T47D (cell line): ENCODE measurements around the gene RARB.

Experiments used
- DNase-seq, 2 experiments: peaks; one replicate each; pipeline versions ENCODE4 v3.0.0 to v3.0.0-alpha.2; 2011 to 2012; ENCODE audit warnings: low read depth in 1 of 2, low spot score in 1 of 2
- JUND ChIP-seq: IDR thresholded peaks from 2 replicates; pipeline ENCODE4 v1.6.1; 2012; ENCODE audit warnings: low read depth
- in situ Hi-C: cut with HindIII; loops from 2 replicates; pipeline ENCODE4 v1.10.0; 2016; ENCODE audit warnings: low sequenced_read_pairs, low pct_unique_long_range_greater_than_20kb

RARB gene

DNA sequence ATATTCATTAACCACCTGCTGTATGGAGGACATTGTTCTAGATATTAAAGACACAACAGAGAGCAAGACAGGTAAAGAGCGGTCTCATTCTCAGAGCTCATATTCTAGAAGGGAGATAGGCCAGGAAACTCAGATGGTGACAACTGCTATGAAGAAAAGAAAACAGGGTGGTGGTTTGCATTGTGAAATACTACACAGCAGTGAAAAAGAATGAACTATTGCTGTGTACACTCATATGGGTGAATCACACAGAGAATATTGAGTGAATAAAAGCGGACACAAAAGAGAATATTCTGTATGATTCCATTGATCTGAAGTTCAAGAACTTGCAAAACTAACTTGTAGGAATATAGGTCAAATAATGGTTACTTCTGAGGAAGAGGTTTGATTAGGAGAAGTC, 159.9 kb downstream of the RARB start:
- in situ Hi-C loops, result no loop called here
- no peak for DNase-seq
- TF ChIP-seq JUND, result no peak

GRCh38 chr3:25588441-25589103, 160.5 kb downstream of the RARB start:
- in situ Hi-C loops, result no loop called here
- no peak for DNase-seq
- no peak for TF ChIP-seq JUND

- TF ChIP-seq JUND, result no peak
- in situ Hi-C loops, result no loop called here
- DNase-seq, result no peak
Observed at GRCh38 chr3:25589104-25589782, 161.2 kb downstream of the RARB start.

DNA sequence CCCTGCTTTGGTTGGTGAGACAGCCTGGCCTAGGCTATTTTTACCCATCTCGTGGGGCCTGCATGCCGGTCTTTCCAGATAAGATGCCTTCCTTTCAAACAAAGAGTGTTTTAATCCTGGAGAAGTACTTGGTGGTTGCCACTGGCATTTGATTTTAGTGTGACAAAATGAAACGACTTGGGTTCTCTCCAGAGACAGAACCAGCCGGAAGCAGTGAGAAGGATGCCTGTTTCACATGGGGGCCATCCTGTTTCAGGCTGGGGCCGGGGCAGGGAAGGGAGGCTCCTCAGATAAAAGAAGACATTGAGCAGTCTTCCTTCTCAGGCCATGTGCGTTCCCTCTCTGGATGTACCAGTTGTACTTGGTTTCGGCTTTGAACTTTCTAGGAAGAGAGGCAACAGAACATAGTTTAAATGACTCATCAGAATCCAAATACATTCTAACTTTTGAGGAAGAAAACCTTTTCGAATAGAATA, 161.8 kb downstream of the RARB start:
- no peak for TF ChIP-seq JUND
- DNase-seq, result no peak
- in situ Hi-C loops, result no loop called here

DNA sequence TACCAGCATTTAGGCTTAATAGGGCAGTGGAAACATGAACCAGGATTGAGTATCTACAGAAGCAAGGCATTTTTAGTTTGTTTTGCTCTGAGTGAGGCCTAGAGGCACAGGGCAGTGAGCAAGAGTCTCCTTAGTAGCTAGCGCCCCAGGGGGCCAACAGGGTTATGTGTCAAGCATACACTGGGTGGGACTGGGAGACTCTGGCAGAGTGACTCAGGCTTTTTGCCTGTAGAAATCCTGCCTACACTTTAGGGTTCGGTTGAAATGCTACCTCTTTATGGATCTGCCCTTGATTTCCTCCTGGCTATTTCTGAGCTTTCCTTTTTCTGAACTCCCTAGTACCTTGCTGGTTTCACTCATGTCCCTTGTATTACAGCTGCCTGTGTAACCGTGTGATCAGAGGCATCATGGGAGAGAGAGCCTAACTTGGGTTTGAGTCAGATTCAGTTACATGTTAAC, 164.5 kb downstream of the RARB start:
- in situ Hi-C loops, result no loop called here
- no peak for TF ChIP-seq JUND
- DNase-seq, result peak in 1 of 2 experiments; percentile 61

GRCh38 chr3:25593001-25593400, 164.9 kb downstream of the RARB start:
- in situ Hi-C loops, result no loop called here
- DNase-seq, result no peak
- no peak for TF ChIP-seq JUND

DNA sequence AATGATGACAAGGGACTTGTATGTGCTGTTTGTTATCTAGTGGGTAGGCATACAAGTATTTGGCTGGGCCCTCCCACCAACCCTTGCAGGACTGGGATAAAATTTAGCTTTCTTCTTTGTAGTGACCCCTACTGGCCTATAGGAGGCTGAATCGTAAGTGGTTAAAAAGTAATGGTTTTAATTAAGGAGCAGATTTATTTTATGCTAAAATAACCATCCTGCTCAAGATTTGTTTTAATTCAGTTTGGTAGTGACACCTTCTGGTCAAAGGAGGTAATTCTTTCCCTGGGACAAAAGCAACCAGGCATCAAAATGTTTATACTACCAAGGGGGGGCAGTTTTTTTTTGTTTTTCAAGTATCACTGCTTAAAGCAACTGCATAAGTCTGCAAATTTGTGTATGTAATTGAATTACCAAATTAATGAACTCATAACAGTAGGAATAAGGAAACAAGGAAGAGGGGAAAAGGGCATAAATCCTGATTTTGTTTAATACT, 166.0 kb downstream of the RARB start:
- peak in 1 of 2 experiments; percentile 76 for DNase-seq
- in situ Hi-C loops, result no loop called here
- no peak for TF ChIP-seq JUND

GRCh38 chr3:25597535-25598101, 169.6 kb downstream of the RARB start:
- no peak for DNase-seq
- in situ Hi-C loops, result no loop called here
- no peak for TF ChIP-seq JUND

- in situ Hi-C loops, result no loop called here
- DNase-seq, result peak in 1 of 2 experiments; percentile 46
Observed at GRCh38 chr3:25603703-25604102, 175.6 kb downstream of the RARB start.

DNA sequence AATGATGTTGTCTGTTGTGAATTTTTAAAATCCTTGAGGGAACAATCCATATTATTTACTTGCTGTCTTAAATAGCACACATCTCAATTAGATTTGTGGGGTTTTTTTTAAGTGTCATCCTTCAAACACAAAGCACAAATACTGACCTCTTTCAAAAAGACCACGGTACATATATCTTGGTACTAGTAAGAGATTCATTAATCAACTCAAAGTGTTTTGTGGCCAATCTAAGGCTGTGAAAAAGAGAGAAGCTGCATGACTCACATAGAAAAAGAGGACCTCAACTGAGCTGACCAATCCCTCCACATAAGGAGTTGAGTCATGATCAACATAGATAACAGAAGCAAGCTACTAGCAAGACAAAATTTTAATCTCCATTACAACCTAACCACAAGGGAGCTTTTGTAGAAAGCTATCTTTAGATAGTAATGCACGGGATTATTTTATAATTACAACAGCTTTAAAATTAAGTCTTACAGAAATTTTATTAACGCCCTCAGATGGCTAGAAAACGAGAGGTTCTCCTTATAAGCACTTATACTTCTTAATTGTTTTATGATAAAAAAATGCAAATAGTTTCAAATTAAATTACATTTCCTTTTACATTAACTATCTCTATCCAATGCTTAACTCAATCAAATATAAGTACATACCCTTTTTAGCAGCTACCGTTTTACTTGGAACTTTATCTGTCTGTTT, 176.2 kb downstream of the RARB start:
- TF ChIP-seq JUND, result no peak
- DNase-seq, result no peak
- in situ Hi-C loops, result no loop called here

More at GRCh38 chr3:25603703-25604102, 175.6 kb downstream of the RARB start:
- no peak for TF ChIP-seq JUND

DNA sequence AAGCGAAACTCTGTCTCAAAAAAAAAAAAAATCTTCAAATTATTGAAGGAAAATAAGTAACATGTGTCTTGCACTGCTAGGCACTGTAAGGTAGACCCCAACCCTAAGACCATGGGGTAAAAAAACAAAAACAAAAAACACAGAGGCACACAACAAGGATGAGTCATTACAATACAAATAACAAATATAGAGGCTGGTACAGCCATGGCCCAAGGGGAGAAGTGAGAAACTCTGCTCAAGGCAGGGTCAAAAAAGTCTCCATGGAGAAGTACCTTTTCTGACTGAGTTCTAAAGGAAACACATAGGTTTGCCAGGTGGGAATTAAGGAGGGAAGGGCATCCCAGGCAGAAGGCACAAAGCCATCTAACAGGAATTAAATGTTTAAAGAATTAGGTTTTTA, 182.1 kb downstream of the RARB start:
- DNase-seq, result no peak
- in situ Hi-C loops, result no loop called here
- no peak for TF ChIP-seq JUND

GRCh38 chr3:25610779-25611178, 182.7 kb downstream of the RARB start:
- in situ Hi-C loops, result no loop called here
- no peak for DNase-seq
- TF ChIP-seq JUND, result no peak
